GM18520 (cell line): ENCODE results near the gene CACNA1C.

ENCODE experiments used
- ATAC-seq: cut with Tn5 transposase; IDR thresholded peaks from one replicate; pipeline ENCODE4 v1.9.1; 2021; ENCODE audit not compliant: unreplicated experiment

CACNA1C gene

GRCh38 chr12:2335109-2335508 is 282.3 kb downstream of the CACNA1C start:
- no peak for ATAC-seq

GRCh38 chr12:2335513-2335912 is 282.7 kb downstream of the CACNA1C start:
- ATAC-seq, result no peak

DNA sequence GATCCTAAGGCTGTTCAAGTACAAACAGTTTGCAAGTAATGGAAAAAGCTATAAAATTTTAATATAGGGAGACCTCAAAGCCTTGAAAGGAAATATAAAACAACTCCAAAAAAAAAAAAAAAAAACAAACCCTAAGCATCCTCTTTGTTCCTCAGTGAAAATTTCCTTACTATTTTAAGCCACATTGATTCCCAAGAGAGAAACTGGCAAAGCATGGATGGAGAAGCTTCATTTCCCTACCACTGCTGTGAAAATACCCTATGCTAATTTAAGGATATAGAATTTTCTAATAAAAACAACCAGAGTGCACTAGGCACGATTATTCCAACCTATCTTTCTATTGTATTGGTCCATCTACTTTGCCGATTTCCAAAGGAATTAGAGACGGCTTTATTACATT is 283.1 kb downstream of the CACNA1C start:
- ATAC-seq, result no peak

GRCh38 chr12:2336409-2336829 is 283.6 kb downstream of the CACNA1C start:
- peak; percentile 77 for ATAC-seq

DNA sequence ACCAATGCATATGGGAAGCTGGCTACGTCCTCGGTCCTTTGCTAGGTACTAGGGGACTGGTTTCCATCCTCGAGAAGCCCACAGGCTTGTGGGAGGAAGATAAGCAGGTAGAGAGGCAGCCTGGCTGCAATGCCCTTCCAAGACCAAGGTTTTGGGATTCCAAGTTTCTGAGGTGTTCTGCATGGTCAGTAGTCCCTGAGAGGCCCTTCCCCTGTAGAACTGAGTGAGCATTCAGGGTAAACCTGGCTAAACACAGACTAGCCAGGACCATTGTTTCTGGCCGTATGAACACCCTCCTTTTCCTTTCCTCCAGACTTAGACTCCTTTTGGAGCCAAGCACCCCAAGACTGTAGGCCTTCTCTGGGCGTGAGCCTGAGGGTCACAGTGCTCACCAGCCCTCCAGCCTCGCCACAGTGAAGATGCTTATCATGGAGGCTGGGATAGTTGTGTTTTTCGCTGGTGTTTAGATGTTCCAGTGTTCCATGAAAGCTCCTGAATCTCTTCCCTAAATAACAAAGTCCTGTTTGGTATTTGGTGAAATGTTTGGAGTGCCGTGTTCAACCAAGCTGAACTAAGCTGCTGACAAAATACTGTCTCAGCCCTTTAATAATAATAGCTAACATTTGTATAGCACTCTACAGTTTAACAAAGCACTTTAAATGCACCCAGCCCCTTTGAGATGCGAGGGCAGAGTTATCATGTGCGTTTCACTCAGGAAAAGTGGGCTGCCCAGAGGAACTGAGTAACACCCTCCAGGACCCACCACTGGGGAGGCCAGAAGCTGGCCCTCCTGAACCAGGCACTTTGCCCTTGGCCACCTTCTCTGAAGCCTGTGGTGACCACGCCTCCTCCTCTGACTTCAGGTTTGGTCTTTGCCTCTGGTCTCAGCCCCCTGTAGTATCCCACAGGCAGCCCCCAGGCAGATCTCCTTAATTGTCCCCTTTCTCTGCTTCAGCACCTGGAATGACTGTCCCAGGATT is 284.5 kb downstream of the CACNA1C start:
- ATAC-seq, result no peak

DNA sequence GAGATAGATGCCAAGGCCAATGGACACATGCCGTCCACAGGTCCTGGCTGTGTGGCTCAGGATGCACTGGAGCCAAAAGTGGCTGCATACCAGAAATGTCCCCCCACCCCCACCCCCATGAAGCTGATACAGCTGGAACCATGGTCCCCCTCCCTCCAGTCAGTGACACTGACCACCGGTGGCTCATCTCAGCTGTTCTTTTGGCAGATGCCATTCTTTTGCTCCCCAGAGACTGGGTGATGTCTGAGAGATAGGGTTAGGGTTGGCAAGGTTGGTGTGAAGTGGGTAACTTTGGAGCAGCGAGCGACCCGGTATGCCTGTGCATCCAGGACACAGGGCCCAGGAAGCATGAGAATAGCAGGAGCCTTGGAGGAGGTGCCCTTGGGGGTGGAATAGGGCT is 285.6 kb downstream of the CACNA1C start:
- no peak for ATAC-seq

GRCh38 chr12:2338991-2339431 is 286.2 kb downstream of the CACNA1C start:
- ATAC-seq, result no peak

- no peak for ATAC-seq
Observed at GRCh38 chr12:2341051-2341751, 288.4 kb downstream of the CACNA1C start.

DNA sequence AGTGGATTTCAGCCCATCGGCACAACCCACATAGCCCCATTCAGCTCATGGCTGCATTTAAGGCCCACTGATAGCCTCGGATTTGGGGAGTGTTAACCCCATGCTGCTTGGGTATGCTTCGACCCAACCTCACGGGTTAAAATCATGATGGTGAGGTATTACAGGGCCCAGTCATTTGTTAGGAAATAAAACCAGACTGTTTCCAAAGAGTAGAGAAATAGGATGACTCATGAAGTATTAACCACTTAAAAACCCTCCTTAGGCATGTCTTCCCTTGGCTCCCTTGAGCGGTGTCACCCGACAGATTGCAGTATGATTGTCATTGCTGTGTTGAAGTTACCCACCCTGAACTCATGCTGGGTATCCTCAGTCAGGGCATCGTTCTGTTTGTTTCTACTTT is 289.1 kb downstream of the CACNA1C start:
- no peak for ATAC-seq

GRCh38 chr12:2343681-2344080 is 290.9 kb downstream of the CACNA1C start:
- no peak for ATAC-seq

DNA sequence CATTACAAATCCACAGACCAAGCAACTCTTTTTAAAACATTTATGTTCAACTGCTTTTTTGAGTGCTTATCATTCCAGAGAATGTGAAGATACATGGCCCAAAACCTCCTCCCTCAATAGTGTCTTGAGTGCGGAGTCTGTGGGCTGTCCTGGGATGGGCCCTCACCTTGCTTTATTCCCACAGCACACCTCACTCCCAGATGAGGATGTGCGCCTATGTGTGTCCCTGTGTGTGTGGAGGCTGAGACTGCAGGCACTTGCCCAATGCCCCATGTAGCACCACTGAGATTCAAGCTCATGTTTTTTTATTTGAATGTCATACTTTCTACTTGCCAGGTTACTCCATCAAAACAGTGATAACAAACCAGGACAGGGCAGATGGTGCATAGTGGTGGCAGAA is 291.7 kb downstream of the CACNA1C start:
- no peak for ATAC-seq

GRCh38 chr12:2344885-2345284 is 292.1 kb downstream of the CACNA1C start:
- no peak for ATAC-seq

DNA sequence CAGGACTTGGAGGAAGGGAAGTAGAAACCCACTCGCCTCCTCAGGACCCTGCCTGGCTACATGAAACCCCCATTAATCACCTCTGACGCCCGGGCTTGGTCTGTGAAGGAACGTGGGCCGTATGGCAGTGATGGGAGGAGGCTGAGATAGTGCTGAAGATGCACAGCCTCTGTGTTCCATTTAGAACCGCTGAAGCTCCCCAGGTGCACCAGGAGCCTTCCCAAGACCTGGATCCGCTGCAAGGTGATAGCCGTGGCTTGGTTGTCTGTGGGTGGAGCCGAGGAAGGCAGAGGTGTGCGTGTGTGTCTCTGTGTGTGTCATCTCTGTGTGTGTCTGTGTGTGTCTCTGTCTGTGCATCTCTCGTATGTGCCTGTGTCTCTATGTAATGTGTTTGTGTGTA is 293.1 kb downstream of the CACNA1C start:
- ATAC-seq, result no peak

GRCh38 chr12:2346416-2346815 is 293.6 kb downstream of the CACNA1C start:
- no peak for ATAC-seq

DNA sequence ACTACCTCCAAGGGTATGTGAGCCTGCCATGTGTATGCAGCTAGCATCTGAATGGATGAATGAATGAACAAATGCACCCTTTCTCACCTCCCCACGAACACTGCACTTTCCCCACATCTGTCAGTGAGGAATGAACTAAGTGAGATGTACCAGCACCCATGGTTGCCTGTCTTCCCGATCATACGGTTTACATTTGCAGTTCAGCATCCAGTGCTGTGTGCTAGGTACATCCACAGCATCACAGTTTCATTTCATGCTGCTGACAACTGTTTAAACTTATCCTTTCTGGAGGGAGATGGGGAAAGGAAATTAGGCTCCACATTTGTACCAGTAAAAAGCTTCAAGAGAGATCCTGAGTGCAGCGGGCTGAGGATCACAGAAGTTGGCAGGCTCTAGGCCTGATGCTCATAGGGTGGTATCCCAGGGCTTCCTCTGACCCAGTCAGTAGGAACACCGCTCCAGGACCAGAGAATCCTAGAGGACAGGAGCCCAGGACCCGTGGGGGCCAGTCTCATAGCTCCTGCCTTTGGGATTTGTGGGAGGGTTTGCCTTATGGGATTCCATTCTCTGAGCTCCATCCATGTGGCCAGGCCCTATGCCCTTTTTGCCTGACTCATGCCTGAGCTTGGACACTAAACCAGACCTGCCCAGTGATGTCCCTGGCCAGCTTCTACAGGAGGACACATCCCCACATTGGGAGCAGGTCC is 294.5 kb downstream of the CACNA1C start:
- no peak for ATAC-seq

- no peak for ATAC-seq
Observed at GRCh38 chr12:2347844-2348481, 295.2 kb downstream of the CACNA1C start.

DNA sequence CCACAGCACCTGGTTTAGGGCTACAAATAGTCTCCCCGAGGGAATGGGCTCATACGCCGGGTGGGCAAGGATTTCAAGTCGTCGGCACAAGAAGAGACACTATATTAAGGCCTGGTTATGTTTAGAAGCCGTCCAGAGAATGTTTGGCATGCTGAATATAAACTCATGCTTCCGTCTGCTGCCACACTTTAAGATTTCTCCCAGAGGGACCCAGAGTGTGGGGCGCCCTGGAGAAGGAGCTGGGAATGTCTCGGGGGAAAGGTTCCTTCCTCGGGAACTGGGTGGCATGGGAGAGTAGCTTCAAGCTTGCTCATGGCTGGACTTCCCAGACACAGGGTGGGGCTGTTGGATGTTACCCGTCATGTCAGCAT is 295.7 kb downstream of the CACNA1C start:
- no peak for ATAC-seq

DNA sequence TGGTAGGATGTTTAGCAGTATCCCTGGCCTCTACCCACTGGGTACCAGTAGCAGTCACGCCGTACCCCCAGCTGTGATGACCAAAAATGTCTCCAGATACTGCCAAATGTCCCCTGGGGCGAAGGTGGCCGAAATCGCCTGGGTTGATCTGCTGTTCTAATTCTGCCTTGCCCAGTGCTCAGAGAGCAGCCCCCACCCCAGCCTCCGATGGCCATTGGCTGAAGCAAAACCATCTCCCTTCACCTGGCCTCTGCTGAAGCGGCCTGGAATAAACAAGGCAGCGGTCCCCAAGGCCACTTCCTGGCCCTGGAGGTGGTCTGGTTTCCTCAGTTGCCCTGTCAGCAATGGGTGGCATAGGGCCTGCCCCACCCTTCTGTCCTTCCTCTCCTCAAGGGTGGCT is 298.4 kb downstream of the CACNA1C start:
- no peak for ATAC-seq

DNA sequence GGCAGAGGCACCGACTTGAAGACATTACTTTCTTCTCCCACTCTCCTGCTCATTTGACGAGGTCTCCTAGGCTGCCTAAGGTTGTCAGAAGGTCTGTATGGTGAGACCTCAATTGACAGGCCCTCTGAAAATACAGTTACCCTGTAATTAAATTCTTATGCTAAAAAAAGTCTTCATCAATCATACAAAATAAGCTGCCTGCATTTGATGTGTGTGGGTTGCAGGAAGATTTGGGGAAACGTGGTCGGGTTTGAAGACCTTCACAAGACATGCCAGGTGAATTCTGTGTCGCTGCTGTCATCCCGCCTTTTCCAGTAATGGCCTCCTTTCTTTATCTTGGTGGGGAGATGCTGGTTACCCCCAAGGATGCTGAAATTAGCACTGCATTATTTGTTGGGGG is 299.4 kb downstream of the CACNA1C start:
- no peak for ATAC-seq

DNA sequence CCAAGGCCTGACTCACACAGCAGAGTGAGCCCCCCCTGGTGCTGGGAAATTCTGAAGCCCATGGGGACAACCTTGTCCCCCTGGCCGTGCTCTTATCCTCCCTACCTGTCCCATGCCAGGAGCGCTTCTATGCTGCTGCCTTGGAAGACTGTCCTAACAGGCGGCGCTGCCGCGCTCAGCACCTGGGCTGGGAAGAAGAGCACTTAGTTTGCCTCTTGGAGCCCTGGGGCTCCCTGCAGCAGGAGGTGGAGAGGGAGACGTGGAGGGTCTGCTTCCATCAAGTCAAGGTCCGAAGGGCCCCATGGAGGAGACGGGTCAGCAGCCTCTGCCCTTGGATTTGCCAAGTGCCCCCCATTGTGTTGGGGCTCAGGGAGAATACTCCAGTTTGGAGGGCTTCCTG is 300.5 kb downstream of the CACNA1C start:
- no peak for ATAC-seq

GRCh38 chr12:2353691-2354090 is 300.9 kb downstream of the CACNA1C start:
- ATAC-seq, result no peak
